ENCODE measurements around the gene TYW5.

DNA sequence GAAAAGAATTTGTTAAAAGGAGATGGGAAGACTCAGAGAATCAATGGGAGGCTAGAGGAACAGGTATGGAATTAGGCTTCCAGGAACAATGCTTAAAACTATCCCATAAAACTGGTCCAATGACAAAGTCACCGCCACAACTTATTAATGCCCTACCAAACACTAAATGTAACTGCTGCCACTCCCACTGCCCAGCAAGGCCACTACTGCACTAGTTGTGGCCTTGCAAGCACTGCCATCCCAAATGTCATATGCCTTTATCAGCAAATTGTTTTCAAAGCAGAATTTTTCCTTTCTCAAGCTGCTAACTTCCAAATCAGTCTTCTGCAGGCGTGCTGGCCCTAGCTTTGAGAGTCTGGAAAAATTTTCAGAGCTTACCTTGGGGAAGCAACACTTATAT, 58.7 kb downstream of the TYW5 start:
- no peak for TF ChIP-seq POLR2AphosphoS5 (IDR thresholded peaks at IDR 0.05)
- TF ChIP-seq, protein P1, sequence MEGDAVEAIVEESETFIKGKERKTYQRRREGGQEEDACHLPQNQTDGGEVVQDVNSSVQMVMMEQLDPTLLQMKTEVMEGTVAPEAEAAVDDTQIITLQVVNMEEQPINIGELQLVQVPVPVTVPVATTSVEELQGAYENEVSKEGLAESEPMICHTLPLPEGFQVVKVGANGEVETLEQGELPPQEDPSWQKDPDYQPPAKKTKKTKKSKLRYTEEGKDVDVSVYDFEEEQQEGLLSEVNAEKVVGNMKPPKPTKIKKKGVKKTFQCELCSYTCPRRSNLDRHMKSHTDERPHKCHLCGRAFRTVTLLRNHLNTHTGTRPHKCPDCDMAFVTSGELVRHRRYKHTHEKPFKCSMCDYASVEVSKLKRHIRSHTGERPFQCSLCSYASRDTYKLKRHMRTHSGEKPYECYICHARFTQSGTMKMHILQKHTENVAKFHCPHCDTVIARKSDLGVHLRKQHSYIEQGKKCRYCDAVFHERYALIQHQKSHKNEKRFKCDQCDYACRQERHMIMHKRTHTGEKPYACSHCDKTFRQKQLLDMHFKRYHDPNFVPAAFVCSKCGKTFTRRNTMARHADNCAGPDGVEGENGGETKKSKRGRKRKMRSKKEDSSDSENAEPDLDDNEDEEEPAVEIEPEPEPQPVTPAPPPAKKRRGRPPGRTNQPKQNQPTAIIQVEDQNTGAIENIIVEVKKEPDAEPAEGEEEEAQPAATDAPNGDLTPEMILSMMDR (IDR thresholded peaks at IDR 0.05), result no peak
- TF ChIP-seq POLR2A (IDR thresholded peaks at IDR 0.05), result no peak
